Uterus (tissue), 4 donors: ENCODE data around the gene DCANP1. TPM values are rescaled to one million over a fixed set of nuclear protein-coding genes. Genes with fewer than 3 reads are reported as not detected.

ENCODE experiments used
- DNase-seq, 2 donors: peaks; one replicate each; pipeline ENCODE4 v3.0.0-alpha.2; 2019 to 2020
- H3K27ac ChIP-seq, 2 donors: fragments of 200-600 bp; sonication (generic); 1 replicate in 1 of 2; 2 replicates in 1 of 2; pipeline ENCODE4 v1.5.1; 2016 to 2018
- H3K27me3 ChIP-seq, 2 donors: fragments of 200-600 bp; sonication (generic); one replicate each; pipeline ENCODE4 v1.5.1; 2018 to 2019; ENCODE audit warnings: control low read depth in 1 of 2
- H3K36me3 ChIP-seq, 2 donors: fragments of 200-600 bp; sonication (generic); one replicate each; pipeline ENCODE4 v1.5.1; 2019; ENCODE audit warnings: control low read depth in 1 of 2
- H3K4me1 ChIP-seq, 2 donors: fragments of 200-600 bp; sonication (generic); one replicate each; pipeline ENCODE4 v1.5.1; 2018 to 2019; ENCODE audit warnings: control low read depth in 1 of 2
- H3K4me3 ChIP-seq, 2 donors: fragments of 200-600 bp; sonication (generic); 1 replicate in 1 of 2; 2 replicates in 1 of 2; pipeline ENCODE4 v1.5.1; 2018 to 2019; ENCODE audit warnings: mild to moderate bottlenecking in 1 of 2
- H3K9me3 ChIP-seq, 2 donors: fragments of 200-600 bp; sonication (generic); one replicate each; pipeline ENCODE4 v1.5.1; 2019; ENCODE audit warnings: control low read depth in 1 of 2
- POLR2A ChIP-seq, 2 donors: fragments of 450-650 bp; IDR thresholded peaks; one replicate each; pipeline ENCODE4 v1.6.1; 2016; ENCODE audit warnings: antibody characterized with exemption in 2 of 2, mild to moderate bottlenecking in 1 of 2, moderate library complexity in 1 of 2
- intact Hi-C: fragments of 100-400 bp; cut with DNase I; formaldehyde crosslinking; loops from one replicate; pipeline ENCODE4 v1.15.1; 2023; ENCODE audit warnings: low total_unique reads
- total RNA-seq, 4 donors: library from RNA; depleted of rRNA in 3 of 4; stranded (reverse); fragments of >200 nt in 3 of 4; gene quantifications; one replicate each; pipeline versions ENCODE4 v1.1.0 to v1.2.4, GENCODE V29; 2014 to 2023
- TF ChIP-seq, protein P1 (sequence below), 4 experiments: fragments of 200-600 bp in 2 of 4; fragments of 450-650 bp in 2 of 4; sonication (generic) in 2 of 4; IDR thresholded peaks; one replicate each; pipeline ENCODE4 v1.5.1; 2016 to 2019; ENCODE audit warnings: antibody characterized with exemption in 4 of 4, mild to moderate bottlenecking in 2 of 4, moderate library complexity in 1 of 4
- donor health status: DM: yes; HTN: yes; CAD: no.

DCANP1 gene
- total RNA-seq, 4 donors from 2014 or later = not detected

- no peaks in the 10 kb centered on the region for H3K4me1 ChIP-seq
- no peak for TF ChIP-seq POLR2A (IDR thresholded peaks at IDR 0.05)
- TF ChIP-seq, protein P1, sequence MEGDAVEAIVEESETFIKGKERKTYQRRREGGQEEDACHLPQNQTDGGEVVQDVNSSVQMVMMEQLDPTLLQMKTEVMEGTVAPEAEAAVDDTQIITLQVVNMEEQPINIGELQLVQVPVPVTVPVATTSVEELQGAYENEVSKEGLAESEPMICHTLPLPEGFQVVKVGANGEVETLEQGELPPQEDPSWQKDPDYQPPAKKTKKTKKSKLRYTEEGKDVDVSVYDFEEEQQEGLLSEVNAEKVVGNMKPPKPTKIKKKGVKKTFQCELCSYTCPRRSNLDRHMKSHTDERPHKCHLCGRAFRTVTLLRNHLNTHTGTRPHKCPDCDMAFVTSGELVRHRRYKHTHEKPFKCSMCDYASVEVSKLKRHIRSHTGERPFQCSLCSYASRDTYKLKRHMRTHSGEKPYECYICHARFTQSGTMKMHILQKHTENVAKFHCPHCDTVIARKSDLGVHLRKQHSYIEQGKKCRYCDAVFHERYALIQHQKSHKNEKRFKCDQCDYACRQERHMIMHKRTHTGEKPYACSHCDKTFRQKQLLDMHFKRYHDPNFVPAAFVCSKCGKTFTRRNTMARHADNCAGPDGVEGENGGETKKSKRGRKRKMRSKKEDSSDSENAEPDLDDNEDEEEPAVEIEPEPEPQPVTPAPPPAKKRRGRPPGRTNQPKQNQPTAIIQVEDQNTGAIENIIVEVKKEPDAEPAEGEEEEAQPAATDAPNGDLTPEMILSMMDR (IDR thresholded peaks at IDR 0.05) = no peak
- H3K9me3 ChIP-seq = no peaks in the 10 kb centered on the region
- no peaks in the 10 kb centered on the region for H3K27me3 ChIP-seq
- no peak overlapping the region for H3K4me3 ChIP-seq
- H3K27ac ChIP-seq = no peak overlapping the region
- H3K36me3 ChIP-seq = no peaks in the 10 kb centered on the region
- intact Hi-C loops = no loop called here
- DNase-seq = no peak
Measured at GRCh38 chr5:135444881-135445280, 2.3 kb downstream of the DCANP1 start.

DNA sequence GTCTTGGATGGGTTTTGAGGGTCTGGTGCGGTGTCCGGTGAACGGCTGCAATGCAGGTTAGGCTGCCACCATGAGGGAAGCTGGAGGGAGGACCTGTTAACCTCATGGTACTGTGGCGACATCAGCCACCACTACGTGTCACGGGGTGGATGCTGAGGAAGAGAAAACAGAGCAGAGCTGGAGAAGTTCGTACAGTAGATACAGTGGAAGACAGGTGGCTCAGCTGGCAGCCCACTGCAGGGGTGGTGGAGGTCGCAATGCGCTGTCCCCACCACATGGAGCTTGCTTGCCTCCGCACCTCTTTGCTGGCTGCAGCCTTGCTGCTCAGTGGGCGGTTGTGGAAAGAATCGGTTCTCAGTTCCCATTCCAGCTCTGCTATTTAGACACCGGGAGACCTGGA, 2.8 kb downstream of the DCANP1 start:
- no peaks in the 10 kb centered on the region for H3K9me3 ChIP-seq
- H3K27ac ChIP-seq = no peak overlapping the region
- TF ChIP-seq, protein P1 (IDR thresholded peaks at IDR 0.05) = no peak
- TF ChIP-seq POLR2A (IDR thresholded peaks at IDR 0.05) = no peak
- H3K4me1 ChIP-seq = no peaks in the 10 kb centered on the region
- no peak overlapping the region for H3K4me3 ChIP-seq
- DNase-seq = no peak
- no peaks in the 10 kb centered on the region for H3K27me3 ChIP-seq
- no peaks in the 10 kb centered on the region for H3K36me3 ChIP-seq
- intact Hi-C loops = no loop called here

DNA sequence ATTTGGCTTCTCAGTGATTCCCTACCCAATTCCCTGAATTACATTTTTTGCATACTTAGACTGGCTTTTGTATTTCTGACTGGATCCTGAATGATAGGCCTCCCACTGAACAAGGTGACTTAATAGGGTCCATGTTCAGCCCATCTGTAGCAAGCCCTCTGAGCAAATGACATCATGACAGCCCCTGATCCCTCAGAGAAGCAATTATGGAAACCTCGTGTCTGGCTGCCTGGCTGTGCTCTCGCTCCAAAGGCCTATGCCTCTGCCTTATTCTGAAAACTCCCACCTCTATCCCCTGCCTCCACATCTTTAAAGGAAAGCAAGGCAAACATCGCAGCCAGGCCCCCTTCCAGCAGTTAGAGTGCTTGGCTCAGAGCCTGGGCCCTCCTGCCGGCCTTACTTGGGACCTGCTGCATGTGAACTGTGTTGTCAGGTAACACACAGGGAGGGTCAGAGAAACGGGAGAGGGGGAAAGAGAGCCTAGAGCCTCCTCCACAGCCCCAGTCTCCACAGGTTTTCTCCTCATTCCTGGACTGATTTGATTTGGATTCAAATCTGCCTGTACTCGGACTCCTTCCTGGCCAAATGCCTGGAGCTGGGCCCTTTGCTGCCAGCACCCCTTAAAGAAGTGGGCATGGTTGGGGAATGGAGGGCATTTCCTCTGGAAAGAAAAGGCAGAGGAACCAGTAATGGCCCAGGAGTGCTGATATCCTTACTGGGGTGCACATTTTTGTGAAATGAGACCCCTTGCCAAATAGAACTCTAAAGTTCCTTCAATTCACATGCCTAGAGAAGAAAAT, 3.8 kb downstream of the DCANP1 start:
- H3K9me3 ChIP-seq = no peaks in the 10 kb centered on the region
- no peaks in the 10 kb centered on the region for H3K27me3 ChIP-seq
- H3K27ac ChIP-seq = no peak overlapping the region
- TF ChIP-seq, protein P1 (IDR thresholded peaks at IDR 0.05) = no peak
- TF ChIP-seq POLR2A (IDR thresholded peaks at IDR 0.05) = no peak
- DNase-seq = no peak
- no peaks in the 10 kb centered on the region for H3K36me3 ChIP-seq
- no peaks in the 10 kb centered on the region for H3K4me1 ChIP-seq
- H3K4me3 ChIP-seq = no peak overlapping the region
- intact Hi-C loops = no loop called here

DNA sequence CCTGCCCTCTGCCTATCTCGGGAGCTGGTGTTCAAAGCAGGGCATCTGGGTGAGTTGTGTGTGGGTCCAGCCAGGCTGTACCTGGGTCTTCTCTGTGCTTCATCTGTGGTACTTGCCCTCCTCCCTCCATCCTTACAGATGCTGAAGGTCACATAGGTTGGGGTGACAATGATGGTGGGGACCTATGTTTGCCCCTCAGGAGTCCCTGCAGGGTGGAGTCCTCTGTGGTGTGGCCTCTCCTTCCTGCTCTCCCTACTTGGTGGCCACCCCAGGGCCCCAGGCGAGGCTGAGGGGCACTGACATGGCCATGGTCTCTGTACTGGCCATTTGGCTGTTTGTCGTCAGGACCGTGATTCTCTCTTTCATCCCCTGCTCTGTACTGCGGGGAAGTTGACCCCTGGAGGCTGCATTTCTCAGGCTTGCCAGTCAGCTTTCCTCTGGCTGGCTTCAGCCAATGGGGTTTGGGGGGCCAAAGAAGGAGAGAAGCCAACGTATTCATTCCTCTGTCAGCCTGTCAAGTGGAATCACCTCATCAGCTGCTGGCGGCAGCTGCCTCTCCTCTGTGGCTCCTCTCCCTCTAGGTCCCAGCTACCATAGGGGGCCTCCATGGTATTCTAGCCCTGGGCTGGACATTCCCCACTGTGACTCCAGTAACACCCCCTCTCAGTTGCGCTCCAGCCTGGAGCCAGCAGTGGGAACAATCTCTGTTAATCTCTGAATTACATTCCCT, 4.6 kb downstream of the DCANP1 start:
- no peaks in the 10 kb centered on the region for H3K4me1 ChIP-seq
- H3K9me3 ChIP-seq = no peaks in the 10 kb centered on the region
- no peak overlapping the region for H3K27ac ChIP-seq
- DNase-seq = no peak
- H3K27me3 ChIP-seq = no peaks in the 10 kb centered on the region
- no peak overlapping the region for H3K4me3 ChIP-seq
- intact Hi-C loops = no loop called here
- no peaks in the 10 kb centered on the region for H3K36me3 ChIP-seq
- no peak for TF ChIP-seq POLR2A (IDR thresholded peaks at IDR 0.05)
- TF ChIP-seq, protein P1 (IDR thresholded peaks at IDR 0.05) = no peak

DNA sequence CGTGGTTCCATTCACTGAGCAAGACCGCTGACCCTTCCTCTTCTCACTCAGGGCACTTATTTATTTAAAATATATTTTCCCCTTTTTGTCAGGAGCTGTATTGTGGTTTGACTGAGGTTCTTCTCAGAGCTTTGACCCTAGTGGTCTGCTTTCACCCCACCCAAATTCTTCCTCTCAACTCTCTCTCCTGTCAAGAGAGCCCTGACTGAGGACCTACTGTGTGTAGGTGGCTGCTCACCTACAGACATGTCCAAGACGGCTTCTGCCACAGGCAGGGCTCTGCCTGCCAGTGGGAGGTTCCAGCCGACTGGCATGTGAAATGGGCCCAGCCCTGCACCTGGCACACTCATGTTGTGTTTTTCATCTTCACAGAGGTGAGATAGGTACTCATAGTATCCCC, 5.2 kb downstream of the DCANP1 start:
- intact Hi-C loops = no loop called here
- no peak for DNase-seq

More for the DNA sequence above, 5.2 kb downstream of the DCANP1 start:
- Histone ChIP-seq H3K27me3 (no peaks in the 10 kb centered on the region), H3K27ac (no peak overlapping the region), H3K36me3 (no peaks in the 10 kb centered on the region), H3K4me3 (no peak overlapping the region), H3K9me3 (no peaks in the 10 kb centered on the region), H3K4me1 (no peaks in the 10 kb centered on the region)
- TF ChIP-seq POLR2A (IDR thresholded peaks at IDR 0.05) = no peak
- TF ChIP-seq, protein P1 (IDR thresholded peaks at IDR 0.05) = no peak
